Activated CD8-positive, alpha-beta T cell treated with anti-CD3 and anti-CD28 coated beads for 36 hours (primary cell): Measurements from ENCODE around the gene CDC123. TPM values are rescaled to one million over a fixed set of nuclear protein-coding genes. Genes with fewer than 3 reads are reported as not detected.

Experiments used
- ATAC-seq: fragments of 200-7000 bp; cut with Tn5 transposase; one replicate; pipeline ENCODE4 v1.10.0; 2021; ENCODE audit warnings: mild to moderate bottlenecking, moderate library complexity
- CTCF ChIA-PET: fragments of 350-600 bp; sonication (Branson Sonifier 250); formaldehyde crosslinking; loops from one replicate; lab custom pipeline; 2021; ENCODE audit warnings: antibody characterized with exemption; lab: Charles Lee
- POLR2A ChIA-PET: fragments of 350-600 bp; sonication (Branson Sonifier 250); formaldehyde crosslinking; loops from one replicate; lab custom pipeline; 2021; ENCODE audit warnings: antibody characterized with exemption; lab: Charles Lee
- DNase-seq: peaks from one replicate; pipeline ENCODE4 v3.0.0-alpha.2; 2020
- H3K27ac Mint-ChIP-seq: one replicate; pipeline ENCODE4 v1.8.0; 2021; ENCODE audit warnings: mild to moderate bottlenecking, mixed read lengths
- H3K27me3 Mint-ChIP-seq: one replicate; pipeline ENCODE4 v1.8.0; 2021; ENCODE audit warnings: mixed read lengths
- H3K36me3 Mint-ChIP-seq: one replicate; pipeline ENCODE4 v1.8.0; 2021; ENCODE audit warnings: low read depth, mixed read lengths
- H3K4me1 Mint-ChIP-seq: one replicate; pipeline ENCODE4 v1.8.0; 2021; ENCODE audit warnings: low read depth, mixed read lengths
- H3K4me3 Mint-ChIP-seq: one replicate; pipeline ENCODE4 v1.8.0; 2021; ENCODE audit warnings: mild to moderate bottlenecking, moderate library complexity, mixed read lengths
- H3K9me3 Mint-ChIP-seq: one replicate; pipeline ENCODE4 v1.8.0; 2021; ENCODE audit warnings: mixed read lengths
- CTCF ChIP-seq: fragments of 200-600 bp; IDR thresholded peaks from one replicate; pipeline ENCODE4 v1.8.0; 2022; ENCODE audit warnings: antibody characterized with exemption, mild to moderate bottlenecking
- intact Hi-C: fragments of 100-400 bp; cut with micrococcal nuclease; formaldehyde crosslinking; loops from one replicate; pipeline ENCODE4 v1.10.0; 2022
- total RNA-seq, 2 experiments: library from RNA; stranded (reverse); gene quantifications; one replicate each; pipeline ENCODE4 v1.2.3, GENCODE V29; 2021

Gene CDC123
- total RNA-seq, 2 experiments from 2014 or later, result 123 to 125 TPM

GRCh38 chr10:12196531-12197211 is 683 bp downstream of the CDC123 start:
- Mint-ChIP-seq H3K27me3 (no peaks in the 10 kb centered on the region), H3K9me3 (no peaks in the 10 kb centered on the region), H3K4me1 (peaks cover 51% of the 10 kb centered on the region), H3K4me3 (peak overlapping the region; percentile 95), H3K27ac (peak overlapping the region; percentile 99), H3K36me3 (peaks cover 57% of the 10 kb centered on the region)
- CTCF ChIA-PET, result interaction anchor here (0.9 to 3.0 kb wide), 4 partner anchors 18 to 513 kb away, joined by 4 to 26 read pairs (median 6); no protein-coding TSS in a partner anchor
- POLR2A ChIA-PET, result interaction anchor here (1.1 to 2.2 kb wide), 5 partner anchors 16 to 154 kb away, joined by 3 to 12 read pairs (median 5); partner anchors contain the start of genes CAMK1D and UPF2
- ATAC-seq (no peak), DNase-seq (no peak)
- no peak for TF ChIP-seq CTCF
- intact Hi-C loops, result loop anchor here (10.0 kb wide), 1 partner anchor 152 kb away; the partner anchor contains the start of gene UPF2

GRCh38 chr10:12198156-12198555 is 2.2 kb downstream of the CDC123 start:
- ChIA-PET POLR2A (interaction anchor here (0.8 kb wide), 1 partner anchor 14 kb away, joined by 4 read pairs; no protein-coding TSS in a partner anchor), CTCF (interaction anchor here (0.5 to 2.2 kb wide), 4 partner anchors 10 to 458 kb away, joined by 3 to 10 read pairs (median 4); no protein-coding TSS in a partner anchor)
- H3K36me3 Mint-ChIP-seq, result peaks cover 56% of the 10 kb centered on the region
- no peaks in the 10 kb centered on the region for H3K9me3 Mint-ChIP-seq
- peaks cover 49% of the 10 kb centered on the region for H3K4me1 Mint-ChIP-seq
- intact Hi-C loops, result loop anchor here (10.0 kb wide), 1 partner anchor 153 kb away; the partner anchor contains the start of gene UPF2
- no peak for DNase-seq
- peak overlapping the region; percentile 48 for H3K4me3 Mint-ChIP-seq
- no peak for ATAC-seq
- no peak for TF ChIP-seq CTCF
- H3K27me3 Mint-ChIP-seq, result no peaks in the 10 kb centered on the region
- H3K27ac Mint-ChIP-seq, result no peak overlapping the region

GRCh38 chr10:12200850-12201249 is 4.9 kb downstream of the CDC123 start:
- ChIA-PET POLR2A (interaction anchor here (0.6 to 1.2 kb wide), 4 partner anchors 12 to 1417 kb away, joined by 3 to 4 read pairs (median 3); no protein-coding TSS in a partner anchor), CTCF (interaction anchor here (4.8 kb wide), 1 partner anchor 15 kb away, joined by 34 read pairs; no protein-coding TSS in a partner anchor)
- H3K4me3 Mint-ChIP-seq, result no peak overlapping the region
- DNase-seq (no peak), ATAC-seq (no peak)
- intact Hi-C loops, result no loop called here
- H3K9me3 Mint-ChIP-seq, result no peaks in the 10 kb centered on the region
- H3K36me3 Mint-ChIP-seq, result peaks cover 56% of the 10 kb centered on the region
- no peaks in the 10 kb centered on the region for H3K27me3 Mint-ChIP-seq
- H3K4me1 Mint-ChIP-seq, result peaks cover 49% of the 10 kb centered on the region
- peak overlapping the region; percentile 80 for H3K27ac Mint-ChIP-seq
- TF ChIP-seq CTCF, result no peak

GRCh38 chr10:12201543-12201942 is 5.6 kb downstream of the CDC123 start:
- POLR2A ChIA-PET, result interaction anchor here (0.5 to 1.9 kb wide), 5 partner anchors 10 to 647 kb away, joined by 3 to 6 read pairs (median 4); partner anchors contain the start of gene UPF2
- DNase-seq (peak; percentile 43), ATAC-seq (peak; percentile 82)
- peaks cover 51% of the 10 kb centered on the region for H3K36me3 Mint-ChIP-seq
- TF ChIP-seq CTCF, result no peak
- peaks cover 48% of the 10 kb centered on the region for H3K4me1 Mint-ChIP-seq
- no peaks in the 10 kb centered on the region for H3K27me3 Mint-ChIP-seq
- H3K4me3 Mint-ChIP-seq, result no peak overlapping the region
- H3K9me3 Mint-ChIP-seq, result no peaks in the 10 kb centered on the region
- CTCF ChIA-PET, result interaction anchor here (1.5 to 4.8 kb wide), 2 partner anchors 14 to 215 kb away, joined by 4 to 34 read pairs; no protein-coding TSS in a partner anchor
- intact Hi-C loops, result no loop called here
- peak overlapping the region; percentile 80 for H3K27ac Mint-ChIP-seq
